HG03469 (cell line): ENCODE measurements around the gene SEMA3A.
"Not testable (repeated sequence)": the region's sequence is repeated elsewhere in the genome, so short reads cannot be mapped to it uniquely, and the experiment has no call there.

ENCODE experiments used
- ATAC-seq: cut with Tn5 transposase; IDR thresholded peaks from one replicate; pipeline ENCODE4 v1.9.1; 2021; ENCODE audit warnings: mild to moderate bottlenecking, moderate library complexity, moderate number of reproducible peaks; ENCODE audit not compliant: unreplicated experiment

Gene SEMA3A

GRCh38 chr7:84076219-84076618, 118.4 kb downstream of the SEMA3A start:
- ATAC-seq, result no peak

- no peak for ATAC-seq
Measured at GRCh38 chr7:84073186-84073875, 121.3 kb downstream of the SEMA3A start.

GRCh38 chr7:84070770-84071169, 123.8 kb downstream of the SEMA3A start:
- ATAC-seq, result no peak

- ATAC-seq, result no peak
Measured at GRCh38 chr7:84069999-84070500, 124.5 kb downstream of the SEMA3A start.

GRCh38 chr7:84069033-84069432, 125.6 kb downstream of the SEMA3A start:
- no peak for ATAC-seq

GRCh38 chr7:84062489-84062901, 132.1 kb downstream of the SEMA3A start:
- not testable (repeated sequence) for ATAC-seq

GRCh38 chr7:84060760-84061261, 133.8 kb downstream of the SEMA3A start:
- ATAC-seq, result no peak

- no peak for ATAC-seq
Measured at GRCh38 chr7:84060000-84060399, 134.6 kb downstream of the SEMA3A start.

GRCh38 chr7:84058311-84059076, 136.1 kb downstream of the SEMA3A start:
- no peak for ATAC-seq

- ATAC-seq, result no peak
Measured at GRCh38 chr7:84057576-84057975, 137.0 kb downstream of the SEMA3A start.

- no peak for ATAC-seq
Measured at GRCh38 chr7:84055904-84056605, 138.5 kb downstream of the SEMA3A start.

- ATAC-seq, result not testable (repeated sequence)
Measured at GRCh38 chr7:84055199-84055598, 139.4 kb downstream of the SEMA3A start.

- ATAC-seq, result no peak
Measured at GRCh38 chr7:84049071-84049836, 145.3 kb downstream of the SEMA3A start.

- no peak for ATAC-seq
Measured at GRCh38 chr7:84047085-84047484, 147.5 kb downstream of the SEMA3A start.

GRCh38 chr7:84044834-84045233, 149.8 kb downstream of the SEMA3A start:
- ATAC-seq, result no peak

GRCh38 chr7:84043661-84044191, 150.9 kb downstream of the SEMA3A start:
- ATAC-seq, result no peak

- no peak for ATAC-seq
Measured at GRCh38 chr7:84042110-84042539, 152.5 kb downstream of the SEMA3A start.

GRCh38 chr7:84041649-84042048, 152.9 kb downstream of the SEMA3A start:
- ATAC-seq, result no peak

- ATAC-seq, result no peak
Measured at GRCh38 chr7:84040355-84040754, 154.2 kb downstream of the SEMA3A start.

GRCh38 chr7:84039432-84039831, 155.2 kb downstream of the SEMA3A start:
- no peak for ATAC-seq
